MCF 10A (cell line): ENCODE measurements around the gene CCNI2. TPM values are rescaled to one million over a fixed set of nuclear protein-coding genes. Genes with fewer than 3 reads are reported as not detected.
A peak's percentile ranks its signal among the peaks of the same experiment; 100 is the strongest.

Source experiments
- BruUV-seq: library from RNA; stranded (reverse); fragments of 400-500 nt; replicated peaks from 2 replicates; lab custom pipeline; 2021; lab: Mats Ljungman, UMichigan
- CTCF ChIA-PET: fragments of 300-600 bp; sonication (Branson Sonifier 250); formaldehyde crosslinking; extraction: SDS; loops from one replicate; lab custom pipeline; 2021; ENCODE audit warnings: antibody characterized with exemption, inconsistent platforms; lab: Yijun Ruan, JAX
- POLR2A ChIA-PET: fragments of 300-600, 350-650 bp; sonication (Branson Sonifier 250); formaldehyde crosslinking; extraction: SDS; loops from one replicate; lab custom pipeline; 2020; ENCODE audit warnings: antibody characterized with exemption, inconsistent platforms; lab: Yijun Ruan, JAX
- DNase-seq: peaks from one replicate; pipeline ENCODE4 v3.0.0-alpha.2; 2018; ENCODE audit not compliant: unreplicated experiment
- H3K27ac Mint-ChIP-seq: one replicate; pipeline ENCODE4 v1.8.0; 2022; ENCODE audit warnings: mild to moderate bottlenecking, low read depth, mixed read lengths; ENCODE audit not compliant: unreplicated experiment
- H3K27me3 Mint-ChIP-seq: one replicate; pipeline ENCODE4 v1.8.0; 2022; ENCODE audit warnings: mixed read lengths; ENCODE audit not compliant: insufficient read depth, unreplicated experiment
- H3K36me3 Mint-ChIP-seq: one replicate; pipeline ENCODE4 v1.8.0; 2022; ENCODE audit warnings: mild to moderate bottlenecking, moderate library complexity, mixed read lengths; ENCODE audit not compliant: insufficient read depth, unreplicated experiment
- H3K4me1 Mint-ChIP-seq: one replicate; pipeline ENCODE4 v1.8.0; 2022; ENCODE audit warnings: mixed read lengths; ENCODE audit not compliant: insufficient read depth, unreplicated experiment
- H3K4me3 Mint-ChIP-seq: one replicate; pipeline ENCODE4 v1.8.0; 2022; ENCODE audit warnings: mild to moderate bottlenecking, moderate library complexity, mixed read lengths; ENCODE audit not compliant: unreplicated experiment
- H3K9me3 Mint-ChIP-seq: one replicate; pipeline ENCODE4 v1.8.0; 2022; ENCODE audit warnings: mixed read lengths; ENCODE audit not compliant: unreplicated experiment
- intact Hi-C: fragments of 100-400 bp; cut with micrococcal nuclease; formaldehyde crosslinking; loops from 2 replicates; pipeline ENCODE4 v1.14.1; 2022
- total RNA-seq: library from RNA; stranded (reverse); gene quantifications from 2 replicates; pipeline ENCODE4 v1.2.3, GENCODE V29; 2022
- TF ChIP-seq, protein P1 (sequence below): fragments of 200-600 bp; IDR thresholded peaks from one replicate; pipeline ENCODE4 v1.8.0; 2022; ENCODE audit warnings: antibody characterized with exemption, mild to moderate bottlenecking; ENCODE audit not compliant: unreplicated experiment

Gene CCNI2
- total RNA-seq, 1 experiment from 2014 or later: 0.16 TPM

DNA sequence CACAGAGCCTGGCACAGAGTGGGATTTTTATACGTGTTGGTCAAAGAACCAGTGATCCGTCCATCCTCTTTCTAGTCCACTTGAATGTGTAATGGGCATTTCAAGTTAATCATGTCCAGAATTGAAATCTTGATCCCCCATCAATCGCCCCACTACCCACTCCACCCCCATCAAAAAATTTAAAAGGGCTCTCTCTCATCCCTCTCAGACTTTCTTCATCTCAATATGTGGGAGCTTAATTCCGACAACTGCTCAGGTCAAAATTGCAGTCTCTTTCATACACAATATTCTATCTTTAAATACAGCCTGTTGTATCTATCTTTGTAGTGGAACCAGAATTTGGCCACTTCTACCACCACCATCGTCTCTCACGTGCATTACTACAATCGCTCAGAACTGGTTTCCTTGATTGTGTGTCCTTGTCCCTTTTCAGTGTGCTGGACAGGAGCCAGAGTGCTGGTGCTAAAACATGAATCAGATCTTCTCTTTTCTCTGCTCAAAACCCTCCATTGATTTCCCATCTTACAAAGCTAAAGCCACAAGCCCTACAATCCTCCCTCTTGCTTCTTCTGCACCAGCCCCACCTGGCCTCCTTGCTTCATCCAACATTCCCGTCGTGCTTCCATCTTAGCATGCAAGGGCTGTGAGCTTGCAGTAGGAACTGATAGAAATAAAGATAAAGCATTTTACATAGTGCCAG is 9.1 kb upstream of the CCNI2 start:
- ChIA-PET POLR2A (interaction anchor here (0.6 to 3.3 kb wide), 33 partner anchors 8 to 1574 kb away, joined by 3 to 29 read pairs (median 4); partner anchors contain the start of genes GDF9, HSPA4, RAD50 and SEPTIN8), CTCF (interaction anchor here (0.6 to 1.9 kb wide), 11 partner anchors 9 to 1123 kb away, joined by 3 to 6 read pairs (median 3); partner anchors contain the start of genes CCNI2 and GDF9)
- Mint-ChIP-seq H3K27me3 (peaks cover 10% of the 10 kb centered on the region), H3K4me3 (peak overlapping the region; percentile 89), H3K36me3 (peaks cover 12% of the 10 kb centered on the region), H3K4me1 (peaks cover 38% of the 10 kb centered on the region), H3K27ac (peak overlapping the region; percentile 29), H3K9me3 (no peaks in the 10 kb centered on the region)
- TF ChIP-seq, protein P1, sequence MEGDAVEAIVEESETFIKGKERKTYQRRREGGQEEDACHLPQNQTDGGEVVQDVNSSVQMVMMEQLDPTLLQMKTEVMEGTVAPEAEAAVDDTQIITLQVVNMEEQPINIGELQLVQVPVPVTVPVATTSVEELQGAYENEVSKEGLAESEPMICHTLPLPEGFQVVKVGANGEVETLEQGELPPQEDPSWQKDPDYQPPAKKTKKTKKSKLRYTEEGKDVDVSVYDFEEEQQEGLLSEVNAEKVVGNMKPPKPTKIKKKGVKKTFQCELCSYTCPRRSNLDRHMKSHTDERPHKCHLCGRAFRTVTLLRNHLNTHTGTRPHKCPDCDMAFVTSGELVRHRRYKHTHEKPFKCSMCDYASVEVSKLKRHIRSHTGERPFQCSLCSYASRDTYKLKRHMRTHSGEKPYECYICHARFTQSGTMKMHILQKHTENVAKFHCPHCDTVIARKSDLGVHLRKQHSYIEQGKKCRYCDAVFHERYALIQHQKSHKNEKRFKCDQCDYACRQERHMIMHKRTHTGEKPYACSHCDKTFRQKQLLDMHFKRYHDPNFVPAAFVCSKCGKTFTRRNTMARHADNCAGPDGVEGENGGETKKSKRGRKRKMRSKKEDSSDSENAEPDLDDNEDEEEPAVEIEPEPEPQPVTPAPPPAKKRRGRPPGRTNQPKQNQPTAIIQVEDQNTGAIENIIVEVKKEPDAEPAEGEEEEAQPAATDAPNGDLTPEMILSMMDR: no peak
- DNase-seq: no peak
- BruUV-seq: no TSS peak
- intact Hi-C loops: loop anchor here (1.0 kb wide), 1 partner anchor 38 kb away; no protein-coding TSS in a partner anchor

DNA sequence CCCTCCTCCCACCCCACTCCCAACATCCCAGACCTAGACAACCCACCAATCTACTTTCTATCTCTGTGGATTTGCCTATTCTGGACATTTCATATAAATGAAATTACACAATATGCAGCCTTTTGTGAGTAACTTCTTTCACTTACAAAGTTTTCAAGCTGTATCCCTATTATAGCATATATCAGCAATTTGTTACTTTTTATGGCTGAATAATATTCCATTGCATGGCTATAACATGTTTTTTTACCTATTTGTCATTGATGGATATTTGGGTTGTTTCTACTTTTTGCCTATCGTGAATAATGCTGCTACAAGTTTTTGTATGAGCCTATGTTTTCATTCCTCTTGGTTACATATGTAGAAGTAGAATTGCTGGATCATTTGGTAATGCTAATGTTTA is 8.0 kb upstream of the CCNI2 start:
- intact Hi-C loops: no loop called here
- ChIA-PET CTCF (interaction anchor here (0.8 to 1.8 kb wide), 2 partner anchors 15 to 761 kb away, joined by 3 to 5 read pairs; no protein-coding TSS in a partner anchor), POLR2A (interaction anchor here (0.7 to 1.6 kb wide), 3 partner anchors 34 to 350 kb away, joined by 3 to 7 read pairs (median 3); partner anchors contain the start of genes GDF9 and UQCRQ)
- no peak overlapping the region for H3K4me3 Mint-ChIP-seq
- H3K36me3 Mint-ChIP-seq: peaks cover under 1% of the 10 kb centered on the region
- H3K9me3 Mint-ChIP-seq: no peaks in the 10 kb centered on the region
- no peak overlapping the region for H3K27ac Mint-ChIP-seq
- no peak for DNase-seq
- H3K27me3 Mint-ChIP-seq: peaks cover 10% of the 10 kb centered on the region
- TF ChIP-seq, protein P1: no peak
- H3K4me1 Mint-ChIP-seq: peaks cover 30% of the 10 kb centered on the region
- no TSS peak for BruUV-seq

DNA sequence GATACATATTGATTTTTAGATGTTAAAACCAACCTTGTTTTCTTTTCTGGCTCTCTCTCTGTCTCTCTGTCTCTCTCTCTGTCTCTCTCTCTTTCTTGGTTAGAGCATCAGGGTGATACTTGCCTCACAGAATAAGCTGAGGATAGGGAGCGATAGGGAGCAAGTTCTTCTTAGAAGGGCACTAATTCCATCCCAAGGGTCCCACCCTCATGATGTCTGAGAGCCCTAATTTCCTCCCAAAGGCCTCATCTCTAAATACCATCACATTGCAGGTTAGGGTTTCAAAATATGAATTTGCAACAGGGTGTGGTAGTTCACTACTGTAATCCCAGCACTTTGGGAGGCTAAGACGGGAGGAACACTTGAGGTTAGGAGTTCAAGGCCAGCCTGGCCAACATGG is 5.1 kb upstream of the CCNI2 start:
- H3K4me1 Mint-ChIP-seq: peaks cover 16% of the 10 kb centered on the region
- no peaks in the 10 kb centered on the region for H3K36me3 Mint-ChIP-seq
- TF ChIP-seq, protein P1: no peak
- no TSS peak for BruUV-seq
- peaks cover 25% of the 10 kb centered on the region for H3K27me3 Mint-ChIP-seq
- intact Hi-C loops: no loop called here
- H3K27ac Mint-ChIP-seq: no peak overlapping the region
- ChIA-PET POLR2A (no interaction called here), CTCF (no interaction called here)
- no peak for DNase-seq
- H3K9me3 Mint-ChIP-seq: no peaks in the 10 kb centered on the region
- no peak overlapping the region for H3K4me3 Mint-ChIP-seq

DNA sequence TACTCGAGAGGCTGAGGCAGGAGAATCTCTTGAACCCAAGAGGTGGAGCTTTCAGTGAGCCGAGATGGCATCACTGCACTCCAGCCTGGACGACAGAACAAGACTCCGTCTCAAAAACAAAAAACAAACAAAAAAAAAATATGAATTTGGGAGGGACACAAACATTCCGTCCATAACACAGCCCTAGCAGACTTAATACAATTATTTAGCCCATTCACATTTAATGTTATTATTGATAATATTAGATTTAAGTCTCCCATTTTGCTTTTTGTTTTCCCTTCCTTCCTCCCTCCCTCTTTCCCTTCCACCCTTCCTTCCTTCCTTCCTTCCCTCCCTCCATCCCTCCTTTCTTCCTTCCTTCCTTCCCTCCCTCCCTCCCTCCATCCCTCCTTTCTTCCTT is 4.6 kb upstream of the CCNI2 start:
- no peaks in the 10 kb centered on the region for H3K36me3 Mint-ChIP-seq
- peaks cover 15% of the 10 kb centered on the region for H3K4me1 Mint-ChIP-seq
- H3K4me3 Mint-ChIP-seq: no peak overlapping the region
- H3K9me3 Mint-ChIP-seq: no peaks in the 10 kb centered on the region
- ChIA-PET POLR2A (no interaction called here), CTCF (no interaction called here)
- peaks cover 25% of the 10 kb centered on the region for H3K27me3 Mint-ChIP-seq
- TF ChIP-seq, protein P1: no peak
- BruUV-seq: no TSS peak
- no peak overlapping the region for H3K27ac Mint-ChIP-seq
- no peak for DNase-seq
- intact Hi-C loops: no loop called here
